ENCODE data around the gene RIT2. TPM values are rescaled to one million over a fixed set of nuclear protein-coding genes. Genes with fewer than 3 reads are reported as not detected.

RIT2 gene
- total RNA-seq, 1 experiment from 2014 or later, result not detected

DNA sequence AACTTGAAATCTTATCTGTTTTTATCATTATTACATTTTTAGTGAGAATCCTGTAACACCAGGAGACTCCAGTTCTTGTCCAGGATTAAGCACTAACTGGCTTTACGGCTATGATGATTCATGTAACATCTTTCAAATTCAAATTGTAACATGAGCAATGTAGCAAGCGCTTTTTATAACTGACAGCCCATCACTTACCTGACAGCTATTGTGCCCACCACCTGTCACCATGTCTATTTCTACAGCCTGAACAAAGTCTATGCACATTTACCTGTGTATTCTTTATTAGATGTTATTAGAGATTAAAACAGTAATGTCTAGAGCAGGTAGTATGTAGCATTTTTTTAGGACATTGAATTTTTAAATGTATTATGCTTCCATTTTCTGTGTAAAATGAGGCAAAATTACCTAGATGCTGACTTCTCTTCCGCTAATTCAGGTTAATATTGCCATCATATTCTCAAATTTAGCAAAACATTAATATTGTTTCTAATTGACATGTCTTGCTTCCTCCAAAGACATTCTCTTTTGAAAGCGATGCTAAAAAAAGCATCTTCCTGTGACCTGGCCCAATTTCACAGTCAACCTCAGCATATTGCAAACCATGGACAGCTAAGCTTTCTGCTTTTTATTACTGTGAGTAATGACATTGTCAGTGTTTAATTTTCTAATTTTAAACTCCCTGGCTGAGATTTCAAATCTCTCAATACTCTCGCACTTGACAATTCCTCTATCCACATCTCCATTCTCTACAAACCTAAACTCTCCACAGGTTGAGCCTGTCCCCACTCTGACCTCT lies 37.8 kb downstream of the RIT2 start:
- no TSS peak for BruUV-seq (replicated peaks)
- no peak for TF ChIP-seq EZH2 (IDR thresholded peaks at IDR 0.05; ENCODE audit: low read depth)
- TF ChIP-seq, protein P1, sequence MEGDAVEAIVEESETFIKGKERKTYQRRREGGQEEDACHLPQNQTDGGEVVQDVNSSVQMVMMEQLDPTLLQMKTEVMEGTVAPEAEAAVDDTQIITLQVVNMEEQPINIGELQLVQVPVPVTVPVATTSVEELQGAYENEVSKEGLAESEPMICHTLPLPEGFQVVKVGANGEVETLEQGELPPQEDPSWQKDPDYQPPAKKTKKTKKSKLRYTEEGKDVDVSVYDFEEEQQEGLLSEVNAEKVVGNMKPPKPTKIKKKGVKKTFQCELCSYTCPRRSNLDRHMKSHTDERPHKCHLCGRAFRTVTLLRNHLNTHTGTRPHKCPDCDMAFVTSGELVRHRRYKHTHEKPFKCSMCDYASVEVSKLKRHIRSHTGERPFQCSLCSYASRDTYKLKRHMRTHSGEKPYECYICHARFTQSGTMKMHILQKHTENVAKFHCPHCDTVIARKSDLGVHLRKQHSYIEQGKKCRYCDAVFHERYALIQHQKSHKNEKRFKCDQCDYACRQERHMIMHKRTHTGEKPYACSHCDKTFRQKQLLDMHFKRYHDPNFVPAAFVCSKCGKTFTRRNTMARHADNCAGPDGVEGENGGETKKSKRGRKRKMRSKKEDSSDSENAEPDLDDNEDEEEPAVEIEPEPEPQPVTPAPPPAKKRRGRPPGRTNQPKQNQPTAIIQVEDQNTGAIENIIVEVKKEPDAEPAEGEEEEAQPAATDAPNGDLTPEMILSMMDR (conservative IDR thresholded peaks at IDR 0.05), result no peak

DNA sequence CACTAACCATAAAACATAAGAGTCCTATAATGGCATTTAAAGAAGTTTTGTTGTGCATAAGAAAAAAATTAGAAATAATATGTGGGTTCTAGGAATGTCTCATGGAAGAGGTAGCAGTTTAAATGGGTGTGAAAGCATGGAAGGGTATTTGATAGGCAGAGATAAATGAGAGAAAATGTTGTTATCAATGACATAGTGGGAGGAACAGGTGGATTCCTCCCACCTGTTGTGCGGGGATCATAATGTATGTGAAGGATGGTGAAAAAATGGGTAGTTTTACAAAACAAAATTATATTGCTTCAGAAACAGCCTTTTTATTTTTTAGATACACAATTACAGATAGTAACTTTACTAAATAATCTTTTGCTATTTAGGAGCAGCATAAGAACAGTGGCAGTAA lies 41.7 kb downstream of the RIT2 start:
- CTCF ChIA-PET, result no interaction called here

More for the DNA sequence above, 37.8 kb downstream of the RIT2 start:
- Histone ChIP-seq H3K27ac (no peak overlapping the region), H3F3A (ENCODE audit: insufficient read depth, low read depth) (no peaks in the 10 kb centered on the region), H3K9me3 (ENCODE audit: insufficient read depth, low read depth) (no peaks in the 10 kb centered on the region), H3K79me2 (ENCODE audit: low read depth) (no peaks in the 10 kb centered on the region), H2AFZ (no peak overlapping the region), H3K4me3 (no peak overlapping the region), H3K27me3 (ENCODE audit: insufficient read depth, low read depth) (no peaks in the 10 kb centered on the region), H3K4me1 (replicated peaks; ENCODE audit: insufficient read depth) (no peaks in the 10 kb centered on the region), H3K9me2 (ENCODE audit: insufficient read depth) (no peaks in the 10 kb centered on the region), H3K36me3 (ENCODE audit: low read depth) (no peaks in the 10 kb centered on the region), H4K20me1 (ENCODE audit: insufficient read depth) (no peaks in the 10 kb centered on the region), H3K4me2 (no peak overlapping the region)
- intact Hi-C loops (cut with micrococcal nuclease; ENCODE audit: unreplicated experiment), result no loop called here
- DNase-seq, result no peak
- ChIA-PET CTCF (no interaction called here), POLR2A (ENCODE audit: unreplicated experiment) (no interaction called here)

DNA sequence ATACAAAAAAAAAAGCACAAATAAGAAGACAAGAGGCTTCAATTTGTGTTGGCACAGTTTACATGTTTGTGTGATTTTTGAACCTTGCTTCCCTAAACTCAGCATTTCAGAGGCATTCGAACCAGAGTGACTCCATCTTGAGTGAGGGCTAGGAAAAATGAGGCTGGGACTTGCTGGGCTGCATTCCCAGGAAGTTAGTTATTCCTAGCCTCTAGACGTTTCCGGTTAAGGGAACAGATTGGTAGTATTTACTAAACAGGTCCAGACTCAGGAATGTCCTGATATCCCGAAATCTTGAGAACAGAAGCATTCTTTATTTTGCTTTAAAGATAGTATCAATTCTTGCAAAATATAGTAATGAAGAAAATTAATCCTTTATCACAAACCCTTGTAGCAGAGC lies 46.7 kb downstream of the RIT2 start:
- H3K9me2 ChIP-seq (ENCODE audit: insufficient read depth), result no peaks in the 10 kb centered on the region
- TF ChIP-seq, protein P1 (conservative IDR thresholded peaks at IDR 0.05), result no peak
- TF ChIP-seq EZH2 (IDR thresholded peaks at IDR 0.05; ENCODE audit: low read depth), result no peak
- DNase-seq, result no peak
- BruUV-seq (replicated peaks), result no TSS peak
- CTCF ChIA-PET, result no interaction called here
- no peaks in the 10 kb centered on the region for H4K20me1 ChIP-seq (ENCODE audit: insufficient read depth)
- no peaks in the 10 kb centered on the region for H3K9me3 ChIP-seq (ENCODE audit: insufficient read depth, low read depth)
- no peaks in the 10 kb centered on the region for H3K27me3 ChIP-seq (ENCODE audit: insufficient read depth, low read depth)
- POLR2A ChIA-PET (ENCODE audit: unreplicated experiment), result no interaction called here
- H3F3A ChIP-seq (ENCODE audit: insufficient read depth, low read depth), result no peaks in the 10 kb centered on the region
- H3K36me3 ChIP-seq (ENCODE audit: low read depth), result no peaks in the 10 kb centered on the region
- H3K79me2 ChIP-seq (ENCODE audit: low read depth), result no peaks in the 10 kb centered on the region
- no peaks in the 10 kb centered on the region for H3K4me1 ChIP-seq (replicated peaks; ENCODE audit: insufficient read depth)
- H3K27ac ChIP-seq, result no peak overlapping the region
- no peak overlapping the region for H2AFZ ChIP-seq
- no peak overlapping the region for H3K4me3 ChIP-seq
- intact Hi-C loops (cut with micrococcal nuclease; ENCODE audit: unreplicated experiment), result no loop called here
- H3K4me2 ChIP-seq, result no peak overlapping the region

More for the DNA sequence above, 41.7 kb downstream of the RIT2 start:
- TF ChIP-seq, protein P1 (conservative IDR thresholded peaks at IDR 0.05), result no peak
- no peak for TF ChIP-seq EZH2 (IDR thresholded peaks at IDR 0.05; ENCODE audit: low read depth)
- H3F3A ChIP-seq (ENCODE audit: insufficient read depth, low read depth), result no peaks in the 10 kb centered on the region
- DNase-seq, result no peak
- POLR2A ChIA-PET (ENCODE audit: unreplicated experiment), result no interaction called here
- H3K27ac ChIP-seq, result no peak overlapping the region
- H3K27me3 ChIP-seq (ENCODE audit: insufficient read depth, low read depth), result no peaks in the 10 kb centered on the region
- H3K4me3 ChIP-seq, result no peak overlapping the region
- H3K9me3 ChIP-seq (ENCODE audit: insufficient read depth, low read depth), result no peaks in the 10 kb centered on the region
- H3K36me3 ChIP-seq (ENCODE audit: low read depth), result no peaks in the 10 kb centered on the region
- no peaks in the 10 kb centered on the region for H4K20me1 ChIP-seq (ENCODE audit: insufficient read depth)
- no peak overlapping the region for H2AFZ ChIP-seq
- no peaks in the 10 kb centered on the region for H3K79me2 ChIP-seq (ENCODE audit: low read depth)
- intact Hi-C loops (cut with micrococcal nuclease; ENCODE audit: unreplicated experiment), result no loop called here
- no peaks in the 10 kb centered on the region for H3K9me2 ChIP-seq (ENCODE audit: insufficient read depth)
- BruUV-seq (replicated peaks), result no TSS peak
- H3K4me1 ChIP-seq (replicated peaks; ENCODE audit: insufficient read depth), result no peaks in the 10 kb centered on the region
- H3K4me2 ChIP-seq, result no peak overlapping the region
